IPS-18c (cell line): Measurements from ENCODE around the gene ARID3A.
A peak's percentile ranks its signal among the peaks of the same experiment; 100 is the strongest.
"Not testable (repeated sequence)": the region's sequence is repeated elsewhere in the genome, so short reads cannot be mapped to it uniquely, and the experiment has no call there.

ENCODE experiments used
- H3K4me3 ChIP-seq: 2 replicates; pipeline ENCODE4 v1.7.0; 2013; ENCODE audit warnings: low read depth, mild to moderate bottlenecking, low read length, moderate library complexity; ENCODE audit not compliant: insufficient read depth
- H3K9me3 ChIP-seq: one replicate; pipeline ENCODE4 v1.6.1; 2013; ENCODE audit warnings: mild to moderate bottlenecking, low read length, moderate library complexity; ENCODE audit not compliant: control insufficient read depth, insufficient read depth

ARID3A gene

DNA sequence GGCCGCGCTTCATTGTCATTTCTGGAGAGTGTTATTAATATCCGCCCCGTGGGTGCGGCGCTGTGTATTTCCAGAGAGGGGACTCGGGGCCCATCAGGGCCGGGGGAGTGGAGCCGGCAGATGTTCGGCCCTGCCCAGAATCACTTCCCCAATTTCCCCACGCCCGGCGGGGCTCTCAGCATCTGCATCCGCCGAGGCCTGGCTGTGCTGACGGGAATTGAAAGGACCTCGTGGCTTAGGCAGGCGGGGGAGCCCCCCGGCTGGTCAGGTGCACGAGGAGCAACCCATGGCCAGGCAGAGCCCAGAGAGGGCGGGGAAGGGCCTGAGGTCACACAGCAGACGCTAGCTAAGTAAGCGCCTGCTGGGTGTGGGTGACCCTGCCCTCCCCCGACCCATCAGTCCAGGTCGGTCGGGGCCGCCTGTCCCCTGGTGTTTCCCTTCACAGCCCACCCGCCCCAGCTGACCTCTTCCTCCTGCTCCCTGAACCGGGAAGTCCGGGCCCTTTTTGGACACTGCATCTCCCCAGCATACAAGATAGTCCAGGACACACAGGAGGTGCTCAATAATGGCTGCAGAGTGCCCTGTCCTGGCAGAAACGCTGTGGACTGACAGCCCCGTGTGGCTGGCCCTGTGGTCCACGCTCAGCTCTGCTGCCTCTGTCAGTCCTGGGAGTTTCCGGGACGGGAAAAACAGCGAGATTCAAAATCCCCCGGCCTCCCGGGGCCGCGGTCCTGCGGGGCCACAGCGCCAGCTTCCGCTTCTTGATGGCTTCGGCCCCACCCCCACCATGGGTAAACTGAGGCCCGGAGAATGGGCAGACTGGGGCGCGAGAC, 22.1 kb downstream of the ARID3A start:
- Histone ChIP-seq H3K9me3 (peaks cover 2% of the 10 kb centered on the region), H3K4me3 (no peak overlapping the region)

DNA sequence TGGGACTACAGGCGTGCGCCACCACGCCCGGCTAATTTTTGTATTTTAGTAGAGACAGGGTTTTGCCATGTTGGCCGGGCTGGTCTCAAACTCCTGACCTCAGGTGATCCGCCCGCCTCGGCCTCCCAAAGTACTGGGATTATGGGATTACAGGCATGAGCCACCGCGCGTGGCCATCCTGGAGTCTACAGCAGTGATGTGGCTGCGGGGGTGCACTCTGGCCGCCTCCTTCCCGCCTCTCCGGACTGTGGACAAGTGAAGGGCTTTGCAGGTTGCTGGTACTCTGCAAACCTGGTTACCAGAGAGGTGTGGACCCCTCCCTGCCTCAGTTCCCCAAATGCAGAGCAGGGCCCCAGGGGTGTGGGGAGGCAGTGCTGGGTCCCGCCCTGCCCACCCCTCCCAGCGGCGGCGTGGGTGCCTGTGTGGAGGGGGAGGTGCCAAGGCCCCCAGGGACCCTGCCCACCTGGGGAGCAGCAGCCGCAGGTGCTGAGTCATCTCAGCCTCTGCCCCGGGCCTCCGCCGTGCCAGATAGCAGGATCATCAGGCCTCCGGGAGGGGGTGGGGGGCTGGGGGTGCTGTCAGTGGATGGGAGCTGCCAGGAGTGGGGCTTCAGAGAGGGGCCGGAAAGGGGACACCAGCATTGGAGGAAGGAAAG, 23.1 kb downstream of the ARID3A start:
- no peak overlapping the region for H3K4me3 ChIP-seq
- peaks cover 2% of the 10 kb centered on the region for H3K9me3 ChIP-seq

DNA sequence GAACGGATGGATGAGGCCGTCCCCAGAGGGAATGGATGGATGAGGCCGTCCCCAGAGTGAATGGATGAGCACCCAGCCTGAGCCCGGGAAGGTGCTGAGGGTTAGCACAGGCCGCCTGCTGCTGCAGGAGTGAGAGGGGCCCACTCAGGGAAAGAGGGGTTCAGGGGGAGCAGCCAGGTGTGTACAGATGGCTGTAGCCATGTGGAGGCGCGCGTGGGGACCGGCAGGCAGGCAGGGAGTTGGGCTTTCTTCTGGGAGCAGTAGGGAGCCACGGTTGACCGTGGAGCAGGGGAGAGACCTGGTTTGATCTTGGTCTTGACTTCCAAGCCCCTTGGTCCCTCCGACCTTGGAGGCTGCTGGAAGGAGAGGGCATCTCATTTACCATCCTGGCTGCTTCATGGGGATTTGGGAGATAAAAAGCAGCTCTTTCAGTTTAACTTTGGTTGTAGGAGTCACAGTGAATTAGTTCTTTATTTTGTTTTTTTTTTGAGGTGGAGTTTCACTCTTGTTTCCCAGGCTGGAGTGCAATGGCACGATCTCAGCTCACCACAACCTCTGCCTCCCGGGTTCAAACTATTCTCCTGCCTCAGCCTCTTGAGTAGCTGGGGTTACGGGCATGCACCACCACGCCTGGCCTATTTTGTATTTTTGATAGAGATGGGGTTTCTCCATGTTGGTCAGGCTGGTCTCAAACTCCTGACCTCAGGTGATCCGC, 24.7 kb downstream of the ARID3A start:
- peaks cover 2% of the 10 kb centered on the region for H3K9me3 ChIP-seq
- H3K4me3 ChIP-seq: no peak overlapping the region

DNA sequence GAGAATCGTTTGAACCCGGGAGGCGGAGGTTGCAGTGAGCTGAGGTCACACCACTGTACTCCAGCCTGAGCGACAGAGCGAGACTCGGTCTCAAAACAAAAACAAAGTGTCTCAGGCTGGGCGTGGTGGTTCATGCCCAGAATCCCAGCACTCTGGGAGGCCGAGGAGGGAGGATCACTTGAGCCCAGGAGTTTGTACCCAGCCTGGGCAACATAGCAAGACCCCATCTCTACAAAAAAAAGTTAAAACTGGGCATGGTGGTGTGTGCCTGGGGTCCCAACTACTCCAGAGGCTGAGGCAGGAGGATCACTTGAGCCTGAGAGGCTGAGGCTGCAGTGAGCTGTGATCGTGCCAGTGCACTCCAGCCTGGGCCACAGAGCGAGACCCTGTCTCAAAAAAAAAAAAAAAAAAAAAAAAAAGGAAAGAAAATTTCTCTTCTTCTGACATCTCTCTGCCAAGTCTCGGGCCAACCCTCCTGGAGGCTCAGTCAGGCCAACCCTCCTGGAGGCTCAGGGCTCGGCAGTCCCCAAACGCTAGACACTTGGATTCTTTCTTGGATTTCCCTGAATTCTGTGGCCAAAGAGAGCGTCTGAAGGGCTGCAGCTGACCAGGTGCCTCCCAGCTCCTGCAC, 26.3 kb downstream of the ARID3A start:
- Histone ChIP-seq H3K9me3 (peaks cover 5% of the 10 kb centered on the region), H3K4me3 (peak overlapping the region; percentile 28; the same call in 1 of the 2 replicates)

DNA sequence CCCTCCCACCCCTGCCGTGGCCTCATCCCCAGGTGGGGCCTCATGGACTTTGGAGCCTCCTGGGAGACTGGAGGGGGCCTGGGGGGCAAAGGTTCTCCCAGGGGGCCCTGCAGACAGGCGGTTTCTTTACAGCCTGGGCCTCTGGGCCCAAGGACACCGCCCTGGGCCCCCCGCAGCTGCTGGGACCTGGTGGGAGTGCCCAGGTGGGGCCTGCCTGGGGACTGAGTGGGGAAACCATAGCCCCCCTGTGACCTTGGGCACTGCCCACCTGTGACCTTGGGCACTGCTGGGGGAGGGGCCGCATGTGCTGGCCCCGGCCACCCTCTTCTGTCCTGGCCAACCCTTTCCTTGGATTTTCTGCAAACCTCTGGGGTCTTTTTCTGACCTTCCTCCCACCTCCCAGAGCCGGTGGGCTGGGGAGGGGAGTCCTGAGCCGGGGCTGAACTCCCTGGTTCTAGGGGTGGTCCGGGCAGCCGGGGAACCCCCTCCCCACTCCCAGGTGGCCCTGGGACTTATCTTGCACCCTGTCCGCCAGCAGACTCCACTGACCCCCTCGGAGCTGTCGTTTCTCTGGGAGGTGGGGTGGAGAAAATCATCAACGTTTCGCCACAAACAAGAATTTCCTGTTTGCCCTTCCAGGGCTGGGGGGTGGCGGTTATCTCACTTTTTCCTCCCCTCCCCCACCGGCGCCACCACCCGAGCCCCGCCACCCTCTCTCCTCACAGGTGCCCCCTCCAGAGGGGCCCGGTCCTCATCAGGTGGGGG, 27.0 kb downstream of the ARID3A start:
- peak overlapping the region; percentile 28 for H3K4me3 ChIP-seq
- peaks cover 2% of the 10 kb centered on the region for H3K9me3 ChIP-seq

DNA sequence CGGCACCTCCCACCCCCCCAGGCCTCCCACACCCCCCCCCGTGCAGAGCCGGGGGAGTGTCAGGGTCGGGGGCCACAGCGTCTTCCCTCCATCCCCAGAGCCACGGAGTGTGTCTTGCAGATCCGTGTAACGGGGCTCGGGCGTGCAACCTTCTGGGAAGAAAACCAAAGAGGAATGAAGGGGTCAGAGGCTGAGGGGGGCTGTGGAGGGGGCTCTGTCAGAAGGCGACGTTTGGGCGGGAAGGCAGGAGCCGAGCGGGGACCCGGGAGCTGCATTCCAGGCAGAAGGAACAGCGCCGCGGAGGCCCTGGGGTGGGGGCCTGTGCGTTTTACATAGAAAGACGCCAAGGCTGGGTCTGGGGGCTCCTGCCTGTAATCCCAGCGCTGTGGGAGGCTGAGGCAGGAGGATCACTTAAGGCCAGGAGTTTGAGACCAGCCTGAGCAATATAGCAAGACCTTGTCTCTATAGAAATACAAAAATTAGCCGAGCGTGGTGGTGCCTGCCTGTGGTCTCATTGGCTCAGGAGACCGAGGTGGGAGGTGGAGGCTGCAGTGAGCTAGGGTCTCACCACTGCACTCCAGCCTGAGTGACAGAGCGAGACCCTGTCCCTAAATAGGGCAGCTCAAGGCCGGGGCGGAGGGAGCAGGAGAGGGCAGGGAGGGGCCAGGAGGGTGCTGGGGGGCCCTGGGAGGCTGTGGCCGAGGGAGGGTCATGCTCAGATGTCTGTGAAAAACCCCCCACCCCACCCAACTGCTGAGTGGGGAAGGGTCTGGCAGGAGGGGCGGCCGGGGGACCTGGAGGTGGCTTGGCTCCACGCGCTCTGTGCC, 27.8 kb downstream of the ARID3A start:
- H3K4me3 ChIP-seq: no peak overlapping the region
- H3K9me3 ChIP-seq: peaks cover 2% of the 10 kb centered on the region

DNA sequence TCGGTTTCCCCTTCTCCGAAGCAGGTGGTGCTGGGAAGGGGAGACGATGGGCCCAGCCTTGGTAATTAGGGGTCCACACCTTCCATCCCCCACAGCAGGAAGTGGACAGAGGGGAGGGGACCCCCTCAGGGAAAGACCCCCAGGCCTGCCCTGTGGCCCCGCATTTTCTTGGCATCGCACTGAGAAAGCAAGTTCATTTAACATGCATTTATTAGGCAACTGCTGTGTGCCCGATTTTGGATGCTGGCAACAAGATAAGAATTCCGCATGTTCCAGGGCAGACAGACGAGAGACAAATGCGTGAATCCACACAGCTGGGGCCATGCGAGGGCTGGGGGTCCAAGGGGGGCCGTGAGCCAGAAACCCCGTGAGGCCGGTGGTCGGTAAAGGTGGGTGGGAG, 28.4 kb downstream of the ARID3A start:
- Histone ChIP-seq H3K9me3 (peaks cover 2% of the 10 kb centered on the region), H3K4me3 (no peak overlapping the region)

DNA sequence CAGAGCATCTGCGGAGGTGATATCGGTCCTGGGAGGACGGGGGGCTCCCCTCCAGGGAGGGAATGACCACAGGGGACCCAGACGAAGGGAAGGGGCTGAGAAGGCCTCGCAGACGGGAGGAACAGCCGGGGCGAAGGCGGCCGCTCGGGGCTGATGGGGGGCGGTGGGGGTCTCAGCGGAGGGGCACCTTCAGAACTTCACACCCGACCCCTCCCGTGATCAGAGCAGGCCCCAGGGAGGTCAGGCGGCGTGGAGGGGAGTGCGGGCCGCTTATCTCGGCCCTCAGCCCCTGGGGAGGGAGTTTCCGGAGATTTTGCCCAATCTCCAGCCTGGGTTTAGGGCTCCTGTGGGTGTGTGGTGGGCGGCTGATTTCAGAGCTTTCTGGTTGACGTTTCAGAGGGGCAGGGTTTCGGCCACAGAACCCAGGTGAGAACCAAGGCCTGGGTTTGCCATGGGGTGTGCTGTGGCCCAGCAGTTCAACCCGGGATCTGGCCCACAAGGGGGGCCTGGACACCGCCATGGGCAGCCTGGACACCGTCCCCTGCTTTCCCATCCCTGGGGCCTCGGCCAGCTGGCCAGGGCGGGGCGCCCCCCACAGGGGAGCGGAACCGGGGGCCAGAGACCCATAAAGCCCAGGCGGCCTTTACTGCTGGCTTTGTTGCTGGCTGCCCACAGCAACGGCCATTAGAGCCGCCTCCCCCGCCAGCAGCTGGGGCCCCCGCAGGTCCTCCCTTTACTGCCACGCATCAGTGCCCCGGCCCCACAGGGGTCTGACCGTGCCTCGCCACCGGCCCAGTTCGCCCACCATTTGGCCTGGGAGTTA, 29.0 kb downstream of the ARID3A start:
- H3K9me3 ChIP-seq: peaks cover 2% of the 10 kb centered on the region
- H3K4me3 ChIP-seq: no peak overlapping the region

DNA sequence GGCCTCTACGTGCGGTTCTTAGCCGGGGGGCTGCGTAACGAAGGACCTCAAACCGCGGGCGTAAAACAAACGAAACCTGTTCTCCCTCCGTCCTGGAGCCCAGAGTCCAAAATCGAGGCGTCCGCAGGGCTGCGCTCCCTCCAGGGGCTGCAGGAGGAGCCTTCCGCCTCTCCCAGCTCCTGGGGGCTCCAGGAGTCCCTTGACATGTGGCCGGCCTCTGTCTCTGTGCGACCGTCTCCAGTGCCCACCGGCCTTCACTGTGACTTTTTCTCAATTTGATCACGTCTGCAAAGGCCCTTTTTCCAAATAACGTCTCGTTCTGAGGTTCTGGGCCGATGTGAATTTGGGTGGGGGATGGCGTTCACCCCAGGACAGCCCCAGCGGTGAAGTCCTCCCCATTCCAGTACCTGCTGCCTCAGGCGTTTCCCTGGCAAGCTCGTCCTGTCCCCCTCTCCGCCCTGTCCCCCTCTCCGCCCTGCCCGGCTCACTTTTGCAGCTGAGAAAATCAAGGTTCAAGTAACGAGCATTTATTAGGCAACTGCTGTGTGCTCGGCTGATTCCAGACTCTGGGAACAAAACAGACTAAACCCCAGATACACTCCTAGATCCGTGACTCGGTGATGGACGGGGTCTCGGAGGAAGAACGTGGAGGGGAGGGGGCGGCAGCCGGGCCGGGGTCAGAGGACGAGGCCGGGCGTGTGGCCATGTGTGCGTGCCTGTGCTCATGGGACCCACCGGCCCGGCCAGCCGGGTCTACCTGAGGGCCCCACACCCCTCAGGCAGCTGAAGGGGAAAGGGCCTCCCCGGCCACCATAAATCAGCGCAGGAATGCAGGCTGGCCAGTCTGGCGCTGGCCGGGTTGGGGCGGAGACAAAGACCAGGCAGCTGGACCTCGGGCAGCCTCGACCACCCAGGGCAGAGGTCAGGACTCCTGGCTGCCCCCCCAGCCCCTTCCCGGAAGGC, 30.2 kb downstream of the ARID3A start:
- H3K4me3 ChIP-seq: no peak overlapping the region
- H3K9me3 ChIP-seq: peaks cover 2% of the 10 kb centered on the region

DNA sequence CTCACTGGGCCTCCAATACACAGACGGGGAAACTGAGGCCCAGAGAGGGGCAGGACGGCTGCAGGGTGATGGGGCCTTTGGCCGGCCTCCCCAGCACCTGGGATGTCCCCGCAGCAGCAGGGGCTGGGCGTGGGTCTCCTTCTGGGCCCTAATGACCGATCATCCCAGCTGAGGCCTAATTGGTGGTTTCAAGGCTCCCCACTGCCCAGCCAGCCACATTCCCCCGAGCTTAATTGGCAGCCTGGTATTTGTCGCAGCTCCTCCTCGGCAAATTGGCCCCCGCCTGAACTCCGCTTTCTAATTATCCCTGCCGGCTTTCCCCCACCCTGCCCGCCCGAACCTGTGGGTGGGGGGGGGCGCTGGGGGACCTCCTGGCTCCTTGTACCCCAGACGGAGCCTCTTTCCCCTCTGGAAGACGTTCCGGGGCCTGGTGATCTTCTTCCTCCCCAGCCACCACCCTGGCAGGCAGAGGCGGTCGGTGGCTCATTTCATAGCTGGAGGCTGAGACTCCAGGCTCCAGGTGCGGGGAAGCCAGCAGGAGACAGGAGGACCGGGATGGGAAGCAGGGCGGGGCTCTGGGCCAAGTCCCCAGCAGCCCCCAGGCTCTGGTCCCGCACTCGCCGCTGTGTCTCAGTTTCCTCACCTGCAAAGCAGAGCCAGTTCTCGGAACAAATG, 31.1 kb downstream of the ARID3A start:
- no peak overlapping the region for H3K4me3 ChIP-seq
- peaks cover 2% of the 10 kb centered on the region for H3K9me3 ChIP-seq

DNA sequence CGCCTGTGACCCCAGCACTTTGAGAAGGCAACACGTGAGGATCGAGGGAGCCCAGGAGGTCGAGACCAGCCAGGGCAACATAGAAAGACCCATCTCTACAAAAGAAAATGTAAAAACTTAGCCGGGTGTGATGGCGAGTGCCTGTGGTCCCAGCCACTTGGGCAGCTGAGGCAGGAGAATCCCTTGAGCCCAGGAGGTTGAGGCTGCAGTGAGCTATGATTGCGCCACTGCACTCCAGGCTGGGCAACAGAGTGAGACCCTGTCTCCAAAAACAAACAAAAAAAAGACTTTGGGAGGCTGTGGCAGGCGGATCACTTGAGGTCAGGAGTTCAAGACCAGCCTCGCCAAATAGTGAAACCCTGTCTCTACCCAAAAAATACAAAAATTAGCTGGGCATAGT, 31.7 kb downstream of the ARID3A start:
- not testable (repeated sequence) for H3K4me3 ChIP-seq, H3K9me3 ChIP-seq

DNA sequence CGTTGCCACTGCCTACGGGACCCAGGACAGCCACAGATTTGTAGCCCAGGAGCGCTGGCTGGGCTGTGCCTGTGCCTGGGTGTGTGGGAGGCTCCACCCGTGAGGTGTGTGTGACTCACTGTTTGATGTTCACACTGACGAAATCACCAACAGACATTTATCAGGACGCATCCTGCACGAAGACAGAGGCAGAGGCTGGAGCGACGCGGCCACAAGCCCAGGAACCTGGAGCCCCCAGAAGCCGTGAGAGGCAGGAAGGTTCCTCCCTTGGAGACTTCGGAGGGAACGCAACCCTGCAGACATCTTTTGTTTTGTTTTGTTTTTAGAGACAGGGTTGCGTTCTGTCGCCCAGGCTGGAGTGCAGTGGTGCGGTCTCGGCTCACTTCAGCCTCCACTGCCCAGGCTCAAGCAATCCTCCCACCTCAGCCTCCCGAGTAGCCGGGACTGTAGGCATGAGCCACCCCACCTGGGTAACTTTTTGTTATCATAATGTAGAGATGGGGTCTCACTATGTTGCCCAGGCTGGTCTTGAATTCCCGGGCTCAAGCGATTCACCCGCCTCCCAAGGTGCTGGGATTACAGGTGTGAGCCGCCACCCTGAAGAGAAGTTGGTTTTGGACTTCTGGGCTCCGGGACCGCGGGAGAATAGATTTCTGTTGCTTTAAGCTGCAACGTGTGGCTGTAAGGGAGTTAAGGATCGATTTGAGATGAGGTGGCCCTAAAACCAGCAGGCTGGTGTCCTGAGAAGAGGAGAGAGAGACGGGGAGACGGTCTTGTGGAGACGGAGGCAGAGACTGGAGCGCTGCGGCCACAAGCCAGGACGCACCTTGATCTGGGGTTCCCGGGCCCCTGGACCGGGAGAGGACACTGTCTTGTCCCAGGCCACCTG, 33.4 kb downstream of the ARID3A start:
- H3K4me3 ChIP-seq: no peak overlapping the region
- peaks cover 4% of the 10 kb centered on the region for H3K9me3 ChIP-seq

DNA sequence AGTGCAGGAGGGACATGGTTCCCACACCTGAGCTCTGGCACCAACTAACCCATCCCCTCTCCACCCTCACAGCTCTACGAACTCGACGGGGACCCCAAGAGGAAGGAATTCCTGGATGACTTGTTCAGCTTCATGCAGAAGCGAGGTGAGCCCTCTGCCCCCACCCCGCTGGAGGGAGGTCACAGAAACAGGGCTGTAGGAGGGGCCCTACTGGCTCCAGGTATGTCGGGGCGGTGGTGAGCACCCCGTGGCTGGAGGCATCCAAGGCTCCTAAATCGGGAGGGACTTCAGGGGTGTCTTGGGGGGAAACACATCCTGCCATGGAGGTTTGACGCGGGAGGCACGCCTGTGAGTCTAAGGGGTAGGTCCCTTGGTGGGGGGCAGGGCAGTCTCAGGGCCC, 34.2 kb downstream of the ARID3A start:
- H3K9me3 ChIP-seq: peaks cover 4% of the 10 kb centered on the region
- H3K4me3 ChIP-seq: no peak overlapping the region
